K562 (cell line): Measurements from ENCODE around the gene HDAC9. TPM values are rescaled to one million over a fixed set of nuclear protein-coding genes. Genes with fewer than 3 reads are reported as not detected.

ENCODE experiments used
- ATAC-seq: fragments of 200-7000 bp; cut with Tn5 transposase; 3 replicates; pipeline ENCODE4 v1.9.1; 2020; ENCODE audit warnings: moderate library complexity
- BruUV-seq: library from RNA; stranded (reverse); fragments of 400-500 nt; replicated peaks from 2 replicates; lab custom pipeline; 2021; lab: Mats Ljungman, UMichigan
- CTCF ChIA-PET: fragments of 300-600 bp; formaldehyde crosslinking; extraction: SDS; loops from one replicate; lab custom pipeline; 2021; ENCODE audit warnings: low intra/inter-chr PET ratio; lab: Yijun Ruan, JAX
- POLR2A ChIA-PET: fragments of 300-600, 350-650 bp; sonication (Branson Sonifier 250); formaldehyde crosslinking; extraction: SDS; loops from one replicate; lab custom pipeline; 2021; ENCODE audit warnings: antibody characterized with exemption, inconsistent platforms; lab: Yijun Ruan, JAX
- DNase-seq, 4 experiments: peaks; one replicate each; pipeline versions ENCODE4 v3.0.0 to v3.0.0-alpha.2; 2011 to 2018; ENCODE audit warnings: low spot score in 3 of 4, mixed read lengths in 3 of 4; ENCODE audit errors: extremely low read depth in 1 of 4
- FAIRE-seq: peaks from 2 replicates; lab custom pipeline; 2011; peaks lifted over from hg19 to GRCh38; lab: Jason Lieb, UNC
- H2AFZ ChIP-seq: 2 replicates; pipeline ENCODE4 v1.6.0; 2011; ENCODE audit warnings: low read depth, low read length, control low read depth, inconsistent platforms
- H3K27ac ChIP-seq: fragments of 200-600 bp; 3 replicates; pipeline ENCODE4 v1.8.0; 2011; ENCODE audit warnings: low read depth, mild to moderate bottlenecking, control low read depth, inconsistent platforms, low read length, moderate library complexity, mixed read lengths; ENCODE audit errors: extremely low read depth
- H3K27me3 ChIP-seq, 2 experiments: fragments of 300-600 bp in 1 of 2; 2 replicates in 1 of 2; 3 replicates in 1 of 2; pipeline versions ENCODE4 v1.6.0 to v1.8.0; 2011; ENCODE audit warnings: inconsistent platforms in 2 of 2, low read length in 2 of 2, mild to moderate bottlenecking in 1 of 2, mixed read lengths in 1 of 2, moderate library complexity in 1 of 2; ENCODE audit not compliant: control insufficient read depth in 2 of 2, insufficient read depth in 2 of 2
- H3K36me3 ChIP-seq: fragments of 300-600 bp; 3 replicates; pipeline ENCODE4 v1.8.0; 2011; ENCODE audit warnings: mild to moderate bottlenecking, low read length, inconsistent platforms; ENCODE audit not compliant: control insufficient read depth, insufficient read depth
- H3K4me1 ChIP-seq, 2 experiments: fragments of 200-600 bp in 1 of 2; replicated peaks in 1 of 2; 2 replicates in 1 of 2; 3 replicates in 1 of 2; pipeline versions ENCODE4 v1.5.1 to v1.8.0; 2011; ENCODE audit warnings: inconsistent platforms in 2 of 2, low read length in 2 of 2, mild to moderate bottlenecking in 1 of 2, mixed read lengths in 1 of 2, moderate library complexity in 1 of 2; ENCODE audit not compliant: control insufficient read depth in 2 of 2, insufficient read depth in 2 of 2
- H3K4me2 ChIP-seq: 2 replicates; pipeline ENCODE4 v1.6.1; 2011; ENCODE audit warnings: low read length, control low read depth, inconsistent platforms, mixed read lengths; ENCODE audit not compliant: insufficient read depth
- H3K4me3 ChIP-seq: fragments of 200-600 bp; sonication (generic), shearing (Covaris generic); 2 replicates; pipeline ENCODE4 v1.5.1; 2016; ENCODE audit warnings: control low read depth, inconsistent platforms
- H3K79me2 ChIP-seq: fragments of 200-600 bp; 3 replicates; pipeline ENCODE4 v1.8.0; 2011; ENCODE audit warnings: low read length, inconsistent platforms; ENCODE audit not compliant: control insufficient read depth, insufficient read depth
- H3K9ac ChIP-seq, 2 experiments: 2 replicates each; pipeline versions ENCODE4 v1.6.0 to v1.6.1; 2011; ENCODE audit warnings: low read depth in 2 of 2, low read length in 2 of 2, control low read depth in 1 of 2, inconsistent platforms in 1 of 2, mild to moderate bottlenecking in 1 of 2, mixed read lengths in 1 of 2; ENCODE audit not compliant: insufficient read depth in 1 of 2
- H3K9me1 ChIP-seq: one replicate; pipeline ENCODE4 v1.6.0; 2011; ENCODE audit warnings: inconsistent platforms, mild to moderate bottlenecking, low read length, moderate library complexity; ENCODE audit not compliant: control insufficient read depth, insufficient read depth
- H3K9me3 ChIP-seq: replicated peaks from 2 replicates; pipeline ENCODE4 v1.5.1; 2011; ENCODE audit warnings: low read depth, low read length, inconsistent platforms; ENCODE audit not compliant: control insufficient read depth, insufficient read depth
- H4K20me1 ChIP-seq: replicated peaks from 2 replicates; pipeline ENCODE4 v1.6.1; 2011; ENCODE audit warnings: low read length, inconsistent platforms, mixed read lengths; ENCODE audit not compliant: control insufficient read depth, insufficient read depth
- BRD9 ChIP-seq: fragments of 450-650 bp; IDR thresholded peaks from 2 replicates; pipeline ENCODE4 v1.6.1; 2018; ENCODE audit warnings: low read depth; ENCODE audit not compliant: partially characterized antibody
- C11orf30 ChIP-seq: fragments of 450-650 bp; IDR thresholded peaks from 2 replicates; pipeline ENCODE4 v1.6.1; 2016; ENCODE audit warnings: low read depth, mild to moderate bottlenecking
- FUS ChIP-seq: fragments of 200-400 bp; formaldehyde crosslinking; optimal IDR thresholded peaks from 2 replicates; pipeline ENCODE3; 2017; ENCODE audit warnings: low read depth, low read length
- RBM15 ChIP-seq: fragments of 200-400 bp; formaldehyde crosslinking; IDR thresholded peaks from 2 replicates; pipeline ENCODE4 v1.6.1; 2018; ENCODE audit warnings: mild to moderate bottlenecking, low read length, moderate library complexity; ENCODE audit not compliant: insufficient read depth
- SRF ChIP-seq, 2 experiments: fragments of 250-450, 450-650 bp in 1 of 2; sonication (Bioruptor Pico) in 1 of 2; sonication (generic) in 1 of 2; formaldehyde crosslinking; IDR thresholded peaks; 2 replicates each; pipeline versions ENCODE4 v1.5.0 to v1.5.1; 2020 to 2022; ENCODE audit warnings: mild to moderate bottlenecking in 1 of 2, missing genetic modification reagents in 1 of 2
- TCFL5 ChIP-seq: fragments of 250-450 bp; sonication (Bioruptor Pico); conservative IDR thresholded peaks from 2 replicates; pipeline ENCODE4 v1.6.1; 2021; ENCODE audit warnings: mild to moderate bottlenecking, moderate library complexity, matching md5 sums
- ZNF23 ChIP-seq: fragments of 250-450 bp; sonication (Bioruptor Pico); IDR thresholded peaks from 2 replicates; pipeline ENCODE4 v1.4.0; 2020; ENCODE audit warnings: mild to moderate bottlenecking
- ZNF766 ChIP-seq: fragments of 200-800 bp; sonication (Bioruptor generic); conservative IDR thresholded peaks from 2 replicates; pipeline ENCODE4 v1.6.1; 2016; ENCODE audit warnings: missing genetic modification characterization, missing compliant biosample characterization
- WGBS: fragments of 100-300 bp; shearing (Covaris generic); methylation state at CpG from one replicate; pipeline ENCODE4 v1.1.6; 2016; ENCODE audit warnings: low coverage, mixed read lengths; ENCODE audit not compliant: insufficient coverage; ENCODE audit errors: missing lambda C conversion rate; 5-methylcytosine and 5-hydroxymethylcytosine counted together
- in situ Hi-C: fragments of 300-500 bp; cut with MboI; formaldehyde crosslinking; loops from 4 replicates; pipeline ENCODE4 v1.15.0; 2018; ENCODE audit warnings: inconsistent platforms, mixed read lengths
- intact Hi-C: fragments of 100-400 bp; cut with micrococcal nuclease; formaldehyde crosslinking; loops from 2 replicates; pipeline ENCODE4 v1.14.2; 2022
- polyA plus RNA-seq, 8 experiments: library from polyadenylated mRNA; depleted of rRNA in 4 of 8; stranded (reverse) in 5 of 8; unstranded in 3 of 8; fragments of >200 nt; fragmentation: Nextera tagmentation in 2 of 8; fragmentation: Illumina TruSeq in 1 of 8; extraction: Ambion mirVana in 2 of 8; extraction: Trizol in 1 of 8; gene quantifications; 2 replicates each; pipeline versions ENCODE4 v1.2.1 to v1.2.3, GENCODE V29; 2011 to 2014; ENCODE audit warnings: inconsistent platforms in 1 of 8, missing spikeins in 1 of 8
- total RNA-seq, 7 experiments: library from RNA; depleted of rRNA in 6 of 7; stranded (reverse); fragments of >200 nt in 6 of 7; fragmentation: Illumina TruSeq in 2 of 7; extraction: Trizol in 2 of 7; gene quantifications; 2 replicates each; pipeline versions ENCODE4 v1.2.1 to v1.2.3, GENCODE V29; 2011 to 2021; ENCODE audit warnings: low replicate concordance in 1 of 7
- TF ChIP-seq, protein P1 (sequence below), 2 experiments: fragments of 450-650 bp in 1 of 2; IDR thresholded peaks; 2 replicates each; pipeline ENCODE4 v1.6.1; 2011 to 2017; ENCODE audit warnings: low read depth in 2 of 2, antibody characterized with exemption in 1 of 2, borderline replicate concordance in 1 of 2, low read length in 1 of 2, mild to moderate bottlenecking in 1 of 2, mixed read lengths in 1 of 2; ENCODE audit not compliant: control insufficient read depth in 1 of 2

HDAC9 gene
- total and polyA plus RNA-seq, 9 of the 15 experiments (the other 6 are each of a cell fraction or from before 2014, with no cell fraction given), result 0.08 to 0.91 (median 0.33) TPM

DNA sequence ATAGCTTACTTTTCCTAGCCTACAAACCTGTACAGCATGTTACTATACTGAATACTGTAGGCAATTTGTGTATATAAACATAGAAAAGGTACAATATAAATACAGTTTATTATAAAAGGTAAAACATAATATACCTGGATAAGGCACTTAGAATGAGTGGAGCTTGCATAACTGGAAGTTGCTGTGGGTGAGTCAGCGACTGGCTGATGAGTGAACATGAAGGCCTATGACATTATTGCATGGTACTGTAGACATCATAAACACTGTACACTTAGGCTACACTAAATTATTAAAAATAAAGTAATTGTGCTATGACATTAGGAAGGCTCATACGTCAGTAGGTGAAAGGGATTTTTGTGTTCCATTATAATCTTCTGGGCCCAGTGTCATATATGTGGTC is 228.8 kb downstream of the HDAC9 start (continued):
- TF ChIP-seq, protein P1, sequence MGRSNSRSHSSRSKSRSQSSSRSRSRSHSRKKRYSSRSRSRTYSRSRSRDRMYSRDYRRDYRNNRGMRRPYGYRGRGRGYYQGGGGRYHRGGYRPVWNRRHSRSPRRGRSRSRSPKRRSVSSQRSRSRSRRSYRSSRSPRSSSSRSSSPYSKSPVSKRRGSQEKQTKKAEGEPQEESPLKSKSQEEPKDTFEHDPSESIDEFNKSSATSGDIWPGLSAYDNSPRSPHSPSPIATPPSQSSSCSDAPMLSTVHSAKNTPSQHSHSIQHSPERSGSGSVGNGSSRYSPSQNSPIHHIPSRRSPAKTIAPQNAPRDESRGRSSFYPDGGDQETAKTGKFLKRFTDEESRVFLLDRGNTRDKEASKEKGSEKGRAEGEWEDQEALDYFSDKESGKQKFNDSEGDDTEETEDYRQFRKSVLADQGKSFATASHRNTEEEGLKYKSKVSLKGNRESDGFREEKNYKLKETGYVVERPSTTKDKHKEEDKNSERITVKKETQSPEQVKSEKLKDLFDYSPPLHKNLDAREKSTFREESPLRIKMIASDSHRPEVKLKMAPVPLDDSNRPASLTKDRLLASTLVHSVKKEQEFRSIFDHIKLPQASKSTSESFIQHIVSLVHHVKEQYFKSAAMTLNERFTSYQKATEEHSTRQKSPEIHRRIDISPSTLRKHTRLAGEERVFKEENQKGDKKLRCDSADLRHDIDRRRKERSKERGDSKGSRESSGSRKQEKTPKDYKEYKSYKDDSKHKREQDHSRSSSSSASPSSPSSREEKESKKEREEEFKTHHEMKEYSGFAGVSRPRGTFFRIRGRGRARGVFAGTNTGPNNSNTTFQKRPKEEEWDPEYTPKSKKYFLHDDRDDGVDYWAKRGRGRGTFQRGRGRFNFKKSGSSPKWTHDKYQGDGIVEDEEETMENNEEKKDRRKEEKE (IDR thresholded peaks at IDR 0.05; ENCODE audit: borderline replicate concordance in 1 of 2, control insufficient read depth in 1 of 2, low read depth in 2 of 2, low read length in 1 of 2), result no peak
- TF ChIP-seq SRF (CRISPR knock-in tag; IDR thresholded peaks at IDR 0.05) (no peak), TCFL5 (no peak), ZNF23 (CRISPR knock-in tag) (no peak), FUS (no peak)

- CTCF ChIA-PET, result no interaction called here
- no peak for TF ChIP-seq RBM15
- TF ChIP-seq C11orf30, result no peak
- TF ChIP-seq BRD9, result no peak
- no peak for TF ChIP-seq ZNF766 (CRISPR knock-in tag)
These were observed 231.7 kb downstream of the HDAC9 start for GRCh38 chr7:18727115-18727870.

More at GRCh38 chr7:18727115-18727870, 231.7 kb downstream of the HDAC9 start:
- Histone ChIP-seq H3K36me3 (no peaks in the 10 kb centered on the region), H3K4me2 (no peak overlapping the region), H3K79me2 (no peaks in the 10 kb centered on the region), H3K27ac (no peak overlapping the region), H3K9ac (no peak overlapping the region), H3K9me1 (no peaks in the 10 kb centered on the region), H2AFZ (no peak overlapping the region), H4K20me1 (no peaks in the 10 kb centered on the region), H3K9me3 (no peaks in the 10 kb centered on the region; the same call in 1 of the 2 replicates), H3K27me3 (no peaks in the 10 kb centered on the region), H3K4me1 (no peaks in the 10 kb centered on the region), H3K4me3 (no peak overlapping the region)
- under 1% methylated on average over 18 of the region's 18 CpGs for WGBS
- intact Hi-C loops, result no loop called here
- POLR2A ChIA-PET, result no interaction called here
- BruUV-seq, result no TSS peak
- ATAC-seq (no peak), FAIRE-seq (no peak), DNase-seq (no peak)
- in situ Hi-C loops, result no loop called here
